Lower leg skin (tissue), 4 donors: ENCODE results near the gene KCNJ6. TPM values are rescaled to one million over a fixed set of nuclear protein-coding genes. Genes with fewer than 3 reads are reported as not detected.

ENCODE experiments used
- DNase-seq, 2 donors: peaks; one replicate each; pipeline ENCODE4 v3.0.0-alpha.2; 2019; ENCODE audit warnings: low spot score in 2 of 2
- H3K4me3 ChIP-seq: fragments of 200-600 bp; sonication (generic); 2 replicates; pipeline ENCODE4 v1.5.1; 2017; ENCODE audit warnings: mild to moderate bottlenecking, low read depth; ENCODE audit not compliant: poor library complexity, severe bottlenecking
- CTCF ChIP-seq, 3 donors: fragments of 450-650 bp; IDR thresholded peaks; one replicate each; pipeline ENCODE4 v1.5.1; 2016; ENCODE audit warnings: antibody characterized with exemption in 3 of 3, mild to moderate bottlenecking in 3 of 3, moderate library complexity in 2 of 3
- POLR2A ChIP-seq, 2 donors: fragments of 450-650 bp; IDR thresholded peaks; one replicate each; pipeline ENCODE4 v1.6.1; 2016 to 2017; ENCODE audit warnings: antibody characterized with exemption in 2 of 2, mild to moderate bottlenecking in 1 of 2, moderate library complexity in 1 of 2
- WGBS, 2 donors: methylation state at CpG; one replicate each; pipeline ENCODE4 v1.1.5; 2018; 5-methylcytosine and 5-hydroxymethylcytosine counted together
- intact Hi-C: fragments of 100-400 bp; cut with DNase I; formaldehyde crosslinking; loops from one replicate; pipeline ENCODE4 v1.15.0; 2023; ENCODE audit warnings: low total_unique reads
- total RNA-seq, 4 donors: library from RNA; depleted of rRNA; stranded (reverse); fragments of >200 nt; gene quantifications; one replicate each; pipeline ENCODE4 v1.1.0, GENCODE V29; 2016

KCNJ6 gene
- total RNA-seq, 4 donors from 2014 or later = 0.04 TPM; not detected in 3

GRCh38 chr21:37821092-37821491, 95.2 kb downstream of the KCNJ6 start:
- no peak for DNase-seq
- TF ChIP-seq POLR2A (IDR thresholded peaks at IDR 0.05) (no peak), CTCF (IDR thresholded peaks at IDR 0.05) (no peak)
- no peak overlapping the region for H3K4me3 ChIP-seq
- intact Hi-C loops = no loop called here
- WGBS, 2 donors = 84 to 89% methylated on average over 2 of the region's 2 CpGs

- TF ChIP-seq CTCF (IDR thresholded peaks at IDR 0.05) (no peak), POLR2A (IDR thresholded peaks at IDR 0.05) (no peak)
Measured at GRCh38 chr21:37819372-37819771, 96.9 kb downstream of the KCNJ6 start.

GRCh38 chr21:37817242-37817641, 99.0 kb downstream of the KCNJ6 start:
- intact Hi-C loops = no loop called here
- TF ChIP-seq CTCF (IDR thresholded peaks at IDR 0.05) (no peak), POLR2A (IDR thresholded peaks at IDR 0.05) (no peak)
- no peak overlapping the region for H3K4me3 ChIP-seq
- no peak for DNase-seq

More at GRCh38 chr21:37819372-37819771, 96.9 kb downstream of the KCNJ6 start:
- H3K4me3 ChIP-seq = no peak overlapping the region
- intact Hi-C loops = no loop called here
- no peak for DNase-seq

- 65 to 72% methylated on average over 9 of the region's 9 CpGs for WGBS, 2 donors
- no peak overlapping the region for H3K4me3 ChIP-seq
- no peak for DNase-seq
- TF ChIP-seq POLR2A (IDR thresholded peaks at IDR 0.05) (no peak), CTCF (IDR thresholded peaks at IDR 0.05) (no peak)
- intact Hi-C loops = no loop called here
Measured at GRCh38 chr21:37815893-37816292, 100.4 kb downstream of the KCNJ6 start.

GRCh38 chr21:37811711-37812110, 104.5 kb downstream of the KCNJ6 start:
- H3K4me3 ChIP-seq = no peak overlapping the region
- WGBS, 2 donors = 74 to 76% methylated on average over 2 of the region's 2 CpGs
- intact Hi-C loops = no loop called here
- TF ChIP-seq POLR2A (IDR thresholded peaks at IDR 0.05) = no peak
- TF ChIP-seq CTCF (IDR thresholded peaks at IDR 0.05) = no peak
- no peak for DNase-seq

GRCh38 chr21:37808261-37808660, 108.0 kb downstream of the KCNJ6 start:
- DNase-seq = no peak
- intact Hi-C loops = no loop called here
- H3K4me3 ChIP-seq = no peak overlapping the region
- no peak for TF ChIP-seq CTCF (IDR thresholded peaks at IDR 0.05)
- no peak for TF ChIP-seq POLR2A (IDR thresholded peaks at IDR 0.05)
- WGBS, 2 donors = 73 to 79% methylated on average over 2 of the region's 2 CpGs
